GM19193 (cell line): ENCODE data around the gene TBCD.

ENCODE experiments used
- POLR2A ChIP-seq: IDR thresholded peaks from 4 replicates; pipeline ENCODE4 v1.6.1; 2011; ENCODE audit not compliant: insufficient read depth, insufficient read length; ENCODE audit errors: extremely low read depth

The TBCD gene

GRCh38 chr17:82820278-82821251, 68.7 kb downstream of the TBCD start:
- TF ChIP-seq POLR2A = no peak

GRCh38 chr17:82821554-82821953, 69.7 kb downstream of the TBCD start:
- TF ChIP-seq POLR2A = no peak

GRCh38 chr17:82822281-82822680, 70.4 kb downstream of the TBCD start:
- TF ChIP-seq POLR2A = no peak

DNA sequence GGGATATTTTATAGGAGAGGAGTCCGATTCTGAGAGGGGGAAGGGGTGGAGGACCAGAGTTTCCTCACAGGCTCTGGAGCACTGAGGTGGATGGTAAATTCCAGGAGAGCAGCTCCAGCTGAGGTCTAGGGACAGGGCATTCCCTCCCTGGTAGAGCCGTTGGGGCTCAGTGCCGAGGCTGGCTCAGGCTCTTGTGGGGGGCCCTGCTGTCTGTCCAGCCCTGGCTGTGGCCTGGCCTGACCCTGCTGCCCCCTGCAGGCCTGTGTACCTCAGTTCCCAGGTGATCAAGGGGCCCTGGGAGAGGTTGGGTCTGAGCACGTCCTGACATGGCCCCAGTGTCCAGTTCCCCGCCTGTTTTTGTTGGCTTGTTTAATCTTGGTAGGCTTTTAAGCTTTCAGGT, 71.1 kb downstream of the TBCD start:
- no peak for TF ChIP-seq POLR2A

DNA sequence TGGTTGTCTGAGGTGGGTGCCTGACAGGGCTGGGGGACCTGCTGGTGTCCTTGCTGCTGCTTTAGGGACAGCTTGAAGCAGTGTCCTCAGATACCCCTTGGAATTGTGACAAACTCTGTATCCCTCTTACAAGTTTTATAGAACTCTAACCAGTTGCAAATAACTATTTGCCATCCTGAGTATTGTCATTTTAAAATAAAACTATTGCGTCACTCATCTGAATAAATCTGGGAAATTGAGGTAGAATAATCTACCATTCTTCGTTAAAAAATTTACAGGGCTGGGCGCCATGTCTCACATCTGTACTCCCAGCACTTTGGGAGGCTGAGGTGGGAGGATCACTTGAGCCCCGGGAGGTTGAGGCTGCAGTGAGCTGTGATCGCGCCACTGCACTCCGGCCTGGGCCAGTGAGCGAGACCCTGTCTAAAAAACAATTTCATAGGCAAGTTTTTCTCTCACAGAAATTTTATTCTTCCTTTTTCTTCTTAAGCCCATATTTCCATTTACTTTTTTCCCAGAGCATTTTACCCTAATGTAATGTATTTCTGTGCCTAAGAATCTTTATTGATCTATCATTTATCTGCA, 73.8 kb downstream of the TBCD start:
- no peak for TF ChIP-seq POLR2A

DNA sequence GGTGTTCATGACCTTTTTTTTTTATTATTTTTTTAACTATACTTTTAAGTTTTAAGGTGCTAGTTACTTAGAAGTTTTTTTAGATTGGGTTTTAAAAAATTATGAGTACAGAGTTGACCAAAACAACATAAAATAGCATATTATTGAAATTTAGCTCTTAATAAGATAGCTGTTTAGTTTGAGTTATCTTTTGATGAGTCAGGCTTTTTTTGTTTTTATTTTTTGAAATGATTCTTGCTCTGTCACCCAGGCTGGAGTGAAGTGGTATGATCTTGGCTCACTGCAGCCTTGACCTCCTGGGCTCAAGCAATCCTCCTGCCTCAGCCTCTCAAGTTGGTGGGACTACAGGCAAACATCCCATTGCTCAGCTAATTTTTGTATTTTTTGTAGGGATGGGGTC, 74.3 kb downstream of the TBCD start:
- TF ChIP-seq POLR2A = no peak

DNA sequence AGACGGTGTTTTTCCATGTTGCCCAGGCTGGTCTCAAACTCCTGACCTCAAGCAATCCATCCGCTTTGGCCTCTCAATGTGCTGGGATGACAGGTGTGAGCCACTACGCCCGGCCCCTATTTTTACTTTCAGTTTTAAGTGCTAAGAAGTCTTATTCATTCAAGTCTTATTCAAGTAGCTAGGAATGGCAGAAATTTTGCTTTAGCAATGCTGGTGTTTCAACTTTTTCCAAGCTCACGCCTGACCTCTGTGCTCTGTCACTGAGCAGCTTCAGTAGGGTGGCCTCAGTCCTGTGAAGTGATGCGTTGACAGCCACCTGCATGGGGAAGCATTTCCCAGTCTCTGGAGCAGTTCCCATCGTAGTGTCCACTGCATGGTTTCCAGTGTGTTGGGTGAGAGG, 75.1 kb downstream of the TBCD start:
- no peak for TF ChIP-seq POLR2A

- no peak for TF ChIP-seq POLR2A
These were observed 77.1 kb downstream of the TBCD start for GRCh38 chr17:82828875-82829487.

- TF ChIP-seq POLR2A = no peak
These were observed 78.4 kb downstream of the TBCD start for GRCh38 chr17:82830249-82830661.

GRCh38 chr17:82831041-82831817, 79.4 kb downstream of the TBCD start:
- no peak for TF ChIP-seq POLR2A

DNA sequence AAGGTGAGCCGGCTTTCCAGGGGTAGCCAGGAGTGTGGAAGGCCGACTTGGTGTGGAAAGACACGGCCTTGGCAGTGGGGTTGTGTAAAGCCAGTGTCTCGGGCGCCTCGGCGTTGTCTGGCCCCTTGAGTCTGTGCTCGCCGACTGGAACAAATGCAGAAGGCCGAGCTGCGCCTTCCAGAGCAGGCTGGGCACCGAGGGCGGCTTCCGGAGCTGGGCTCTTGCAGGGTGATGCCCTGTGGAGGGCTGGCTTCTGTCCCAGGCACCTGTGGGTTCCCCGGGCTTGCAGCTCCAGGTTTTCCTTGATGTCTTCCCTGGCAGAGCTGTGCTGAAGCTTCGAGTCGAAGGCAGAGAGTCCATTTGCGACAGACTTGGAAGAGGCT, 79.9 kb downstream of the TBCD start:
- no peak for TF ChIP-seq POLR2A

- TF ChIP-seq POLR2A = no peak
These were observed 80.5 kb downstream of the TBCD start for GRCh38 chr17:82832411-82832810.

DNA sequence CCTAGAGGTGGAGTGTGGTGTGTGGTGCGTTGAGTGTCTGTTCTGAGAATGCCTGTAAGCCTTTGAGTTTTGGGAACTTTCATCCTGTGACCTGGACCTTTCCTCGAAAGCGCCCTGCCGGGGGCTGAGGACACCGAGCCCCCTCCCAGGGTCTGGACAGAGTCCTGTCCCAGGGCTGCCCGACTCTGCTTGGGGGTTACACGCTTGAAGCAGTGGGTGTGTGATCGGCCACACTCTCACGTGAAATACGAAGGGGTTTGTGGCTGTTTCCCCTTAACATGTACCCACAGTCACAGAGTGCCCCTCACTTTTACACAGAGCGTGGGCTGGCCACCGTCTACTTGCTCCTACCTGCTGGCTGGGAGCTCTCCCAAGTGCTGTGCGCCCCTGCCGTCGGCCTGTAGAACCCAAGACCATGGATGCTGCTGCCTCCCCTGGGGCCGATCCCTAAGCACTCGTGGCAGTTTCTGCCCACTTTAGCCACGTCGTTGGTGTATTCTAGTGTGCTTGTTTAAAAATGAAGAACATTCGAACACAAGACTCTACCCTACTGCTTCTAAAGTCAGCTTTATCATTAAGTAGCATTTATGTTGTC, 81.1 kb downstream of the TBCD start:
- no peak for TF ChIP-seq POLR2A

GRCh38 chr17:82835122-82835521, 83.3 kb downstream of the TBCD start:
- no peak for TF ChIP-seq POLR2A
